Endometrial microvascular endothelial cells (primary cell): Measurements from ENCODE around the gene ANKRD52. TPM values are rescaled to one million over a fixed set of nuclear protein-coding genes. Genes with fewer than 3 reads are reported as not detected.

Source experiments
- in situ Hi-C: cut with HindIII; loops from 2 replicates; pipeline ENCODE4 v1.10.0; 2017; ENCODE audit warnings: low sequenced_read_pairs, low pct_unique_long_range_greater_than_20kb; ENCODE audit errors: inconsistent ontology term
- total RNA-seq: library from RNA; depleted of rRNA; stranded (reverse); fragments of >200 nt; gene quantifications from one replicate; pipeline ENCODE4 v1.2.3, GENCODE V29; 2015; ENCODE audit errors: inconsistent ontology term

ANKRD52 gene
- total RNA-seq, 1 donor from 2014 or later: 20.3 TPM

- in situ Hi-C loops: no loop called here
Observed at GRCh38 chr12:56247923-56248322, 10.3 kb downstream of the ANKRD52 start.

- in situ Hi-C loops: no loop called here
Observed at GRCh38 chr12:56244494-56244893, 13.7 kb downstream of the ANKRD52 start.

GRCh38 chr12:56243731-56244181 is 14.4 kb downstream of the ANKRD52 start:
- in situ Hi-C loops: no loop called here

- in situ Hi-C loops: no loop called here
Observed at GRCh38 chr12:56242986-56243385, 15.2 kb downstream of the ANKRD52 start.

- in situ Hi-C loops: no loop called here
Observed at GRCh38 chr12:56241424-56242303, 16.5 kb downstream of the ANKRD52 start.

GRCh38 chr12:56237552-56237951 is 20.6 kb downstream of the ANKRD52 start:
- in situ Hi-C loops: no loop called here

- in situ Hi-C loops: no loop called here
Observed at GRCh38 chr12:56236985-56237384, 21.2 kb downstream of the ANKRD52 start.

- in situ Hi-C loops: no loop called here
Observed at GRCh38 chr12:56236091-56236490, 22.1 kb downstream of the ANKRD52 start.

- in situ Hi-C loops: no loop called here
Observed at GRCh38 chr12:56234746-56235436, 23.3 kb downstream of the ANKRD52 start.

- in situ Hi-C loops: no loop called here
Observed at GRCh38 chr12:56231184-56231582, 27.0 kb downstream of the ANKRD52 start.

GRCh38 chr12:56230432-56231183 is 27.6 kb downstream of the ANKRD52 start:
- in situ Hi-C loops: no loop called here

GRCh38 chr12:56229916-56230431 is 28.2 kb downstream of the ANKRD52 start, which contains the start of gene SLC39A5:
Gene SLC39A5, plus strand, starts transcription at chr12:56230051. Its CDS starts 1,224 bp downstream, at chr12:56231275.
- in situ Hi-C loops: no loop called here

- in situ Hi-C loops: no loop called here
Observed at GRCh38 chr12:56229082-56229481, 29.1 kb downstream of the ANKRD52 start.

- in situ Hi-C loops: no loop called here
Observed at GRCh38 chr12:56224954-56225353, 33.2 kb downstream of the ANKRD52 start.

GRCh38 chr12:56224102-56224701 is 34.0 kb downstream of the ANKRD52 start, which contains the start of gene NABP2:
Gene NABP2, plus strand, starts transcription at chr12:56224342. Its CDS starts 515 bp downstream, at chr12:56224857.
- in situ Hi-C loops: no loop called here

GRCh38 chr12:56223571-56224101 is 34.5 kb downstream of the ANKRD52 start:
- in situ Hi-C loops: no loop called here

- in situ Hi-C loops: no loop called here
Observed at GRCh38 chr12:56222531-56222895, 35.7 kb downstream of the ANKRD52 start.

GRCh38 chr12:56221757-56222530 is 36.2 kb downstream of the ANKRD52 start, which contains the start of gene RNF41:
Gene RNF41, minus strand, starts transcription at chr12:56221922. Its CDS starts 7,875 bp downstream, at chr12:56214047.
- in situ Hi-C loops: no loop called here
